A549 treated with Hydrocortisone at 1 μM for 4 hours (cell line): ENCODE data around the gene TMEM14A. TPM values are rescaled to one million over a fixed set of nuclear protein-coding genes. Genes with fewer than 3 reads are reported as not detected.

Experiments used
- total RNA-seq: library from RNA; stranded (reverse); fragments of 200-300 nt; extraction: Qiagen RNA extraction; gene quantifications from 5 replicates; pipeline ENCODE4 v1.2.3, GENCODE V29; 2022

TMEM14A gene
- 34.3 to 44.9 TPM (median 37.1 TPM) in 5 replicates for total RNA-seq

DNA sequence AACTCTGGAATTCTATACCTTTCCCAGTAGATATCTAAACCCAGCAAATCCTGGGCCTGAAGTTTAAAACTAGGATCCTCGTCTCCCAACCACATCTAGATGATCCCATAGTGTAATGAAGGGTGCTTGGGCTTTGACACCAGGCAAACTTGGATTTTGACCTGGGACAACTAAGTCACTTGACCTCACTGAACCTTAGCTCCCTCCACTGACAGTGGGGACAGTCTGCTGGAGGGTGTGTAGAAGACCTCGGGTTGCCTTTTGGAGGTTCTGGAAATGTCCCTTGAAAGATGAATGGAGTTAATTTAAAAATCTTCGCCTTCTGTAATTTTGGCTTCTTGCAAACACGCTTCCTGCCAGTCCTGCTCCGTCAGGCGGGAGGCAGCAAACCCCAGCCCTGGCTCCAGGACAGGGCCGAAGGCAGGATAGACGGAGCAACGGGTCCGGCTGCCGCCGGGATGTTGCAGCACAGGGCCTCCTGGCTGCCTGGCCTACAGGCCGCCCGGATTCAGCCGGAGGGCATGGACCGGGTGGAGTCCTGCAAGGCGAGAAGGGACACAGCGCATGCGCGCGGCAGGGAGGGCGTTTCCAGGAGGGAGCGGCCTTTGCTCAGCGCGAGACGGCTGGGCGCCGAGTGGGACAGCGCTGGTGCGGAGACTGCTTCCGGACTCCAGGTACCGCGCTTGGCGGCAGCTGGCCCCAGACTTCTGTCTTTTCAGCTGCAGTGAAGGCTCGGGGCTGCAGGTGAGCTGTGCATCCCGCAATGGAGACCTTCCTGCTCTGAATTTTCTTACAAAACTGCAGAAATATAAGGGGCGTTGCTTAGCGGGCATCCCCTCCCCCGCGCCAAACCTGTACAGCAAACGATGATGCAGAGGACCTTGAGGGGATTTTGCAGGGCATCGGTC lies at the start of gene TMEM14A:
TMEM14A (plus strand) TSS at position 612 of the 908 bp plus-strand sequence. CDS start 5,990 bp downstream, outside the sequence.

Other genes starting within 250 kb of the TMEM14A start
- gene TRAM2, start 94.1 kb upstream of the TMEM14A start, total RNA-seq = 29.5 to 48.0 TPM (median 38.8 TPM) in 5 replicates
- 0.10 TPM in 1 of 5 replicates, not detected in the others for gene GSTA2, start 92.4 kb downstream of the TMEM14A start, total RNA-seq
- not detected in 5 replicates for gene GSTA1, start 132.7 kb downstream of the TMEM14A start, total RNA-seq
- gene GSTA5, start 169.7 kb downstream of the TMEM14A start, total RNA-seq = not detected in 5 replicates
- not detected in 5 replicates for gene GSTA3, start 238.6 kb downstream of the TMEM14A start, total RNA-seq